GM18520 (cell line): ENCODE measurements around the gene DLGAP4.

Experiments
- ATAC-seq: cut with Tn5 transposase; IDR thresholded peaks from one replicate; pipeline ENCODE4 v1.9.1; 2021; ENCODE audit not compliant: unreplicated experiment

Gene DLGAP4

DNA sequence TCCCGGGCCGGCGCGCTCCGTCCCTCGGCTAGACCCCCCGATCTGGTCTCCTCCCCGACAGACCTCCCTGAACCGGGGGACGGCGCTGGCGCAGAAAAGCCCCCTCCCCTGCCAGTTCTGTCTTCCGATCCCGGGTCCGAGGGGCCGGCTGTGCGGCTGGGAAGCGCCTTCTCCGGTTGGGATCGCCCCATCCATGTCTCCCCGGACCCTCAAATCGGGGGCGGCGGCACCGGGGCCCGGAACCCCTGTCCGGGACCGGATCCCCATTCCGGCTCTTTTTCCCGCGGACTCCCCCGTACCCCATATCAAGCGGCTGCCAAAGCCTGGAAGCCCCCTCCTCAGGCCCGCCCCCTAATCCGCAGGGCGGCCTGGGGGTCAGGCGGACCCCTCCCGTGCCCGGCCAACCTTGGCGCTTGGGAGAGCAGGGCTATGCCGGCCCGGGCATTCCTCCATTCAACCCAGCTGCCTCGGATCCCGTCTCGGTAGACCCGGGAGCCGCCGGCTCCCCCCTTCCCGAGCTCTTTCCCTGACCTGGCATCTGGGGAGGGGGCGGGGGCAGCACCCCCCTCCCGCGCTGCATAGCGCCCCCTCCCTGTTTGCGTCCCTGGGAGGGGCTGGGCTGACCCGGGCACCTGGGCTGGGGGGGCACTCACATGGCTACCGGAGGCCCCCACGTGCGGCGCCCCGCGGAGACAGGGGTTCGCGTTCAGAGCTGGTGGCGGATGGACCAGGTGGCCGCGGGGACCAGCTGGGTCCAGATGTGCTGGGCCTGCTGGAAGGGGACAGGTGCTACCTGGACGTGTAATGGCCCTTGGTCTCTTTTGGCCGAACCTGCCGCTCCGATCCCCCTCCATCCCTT lies 643 bp downstream of the DLGAP4 start:
- ATAC-seq = no peak

DNA sequence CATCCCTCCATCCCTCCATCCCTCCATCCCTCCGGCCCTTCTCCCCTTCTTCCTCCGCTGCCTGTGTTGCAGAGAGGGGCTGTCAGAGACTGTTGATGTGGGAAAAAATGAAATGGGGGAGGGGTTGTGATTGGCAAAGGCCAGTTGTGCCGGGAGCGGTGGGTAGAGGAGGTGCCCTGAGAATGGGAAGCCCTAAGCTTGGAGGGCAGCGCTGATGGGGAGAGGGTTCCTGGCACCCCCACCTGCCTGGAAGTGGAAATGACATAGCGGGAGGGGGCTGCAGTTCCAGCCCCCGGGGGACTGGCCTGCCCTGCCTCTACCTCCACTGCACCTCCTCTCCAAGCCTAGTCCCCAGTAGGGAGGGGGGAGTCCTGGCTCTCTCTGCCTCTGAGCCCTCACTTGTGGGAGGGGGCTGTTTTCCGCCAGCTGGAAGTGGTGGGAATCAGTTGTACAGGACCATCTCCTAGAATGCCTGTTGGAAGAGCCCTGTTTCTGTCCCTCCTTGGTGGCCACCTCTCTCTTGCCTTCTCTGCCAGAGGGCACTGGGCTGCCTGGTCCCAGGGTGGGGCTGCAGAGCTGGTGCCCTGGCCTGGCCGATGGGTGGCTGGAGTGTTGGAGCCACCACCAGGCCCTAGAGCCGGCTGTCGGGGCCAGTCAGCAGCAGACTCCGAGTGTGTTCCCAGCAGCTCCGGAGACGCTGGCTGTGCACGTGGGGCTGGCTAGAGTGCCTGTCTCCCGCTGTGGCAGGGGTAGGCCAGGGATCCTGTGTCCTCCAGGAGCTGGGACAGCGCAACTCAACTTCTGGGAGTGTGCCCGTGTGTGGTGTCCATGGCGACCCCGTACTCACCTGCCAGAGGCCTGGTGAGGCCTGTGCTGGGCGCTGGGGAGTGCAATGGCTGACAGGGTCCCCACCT lies 1.5 kb downstream of the DLGAP4 start:
- ATAC-seq = no peak

DNA sequence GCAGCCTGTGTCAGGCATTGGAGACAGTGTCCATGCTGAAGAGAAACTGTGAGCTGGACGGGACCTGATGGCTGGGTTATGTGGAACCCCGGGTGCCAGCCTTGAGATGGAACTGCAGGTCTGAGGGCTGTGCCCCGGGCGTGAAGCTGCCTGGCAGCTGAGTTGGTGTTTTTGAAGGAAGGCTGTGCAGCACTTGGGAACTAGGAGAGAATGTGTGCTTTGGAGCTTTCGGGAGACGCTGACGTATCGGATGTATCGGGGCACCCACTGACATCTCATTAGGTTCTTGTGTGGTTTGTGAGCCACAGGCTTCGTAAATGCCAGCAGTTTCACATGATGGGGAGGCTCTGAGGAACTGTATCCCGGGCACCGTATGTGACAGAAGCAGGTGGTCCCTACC lies 2.2 kb downstream of the DLGAP4 start:
- ATAC-seq = no peak

DNA sequence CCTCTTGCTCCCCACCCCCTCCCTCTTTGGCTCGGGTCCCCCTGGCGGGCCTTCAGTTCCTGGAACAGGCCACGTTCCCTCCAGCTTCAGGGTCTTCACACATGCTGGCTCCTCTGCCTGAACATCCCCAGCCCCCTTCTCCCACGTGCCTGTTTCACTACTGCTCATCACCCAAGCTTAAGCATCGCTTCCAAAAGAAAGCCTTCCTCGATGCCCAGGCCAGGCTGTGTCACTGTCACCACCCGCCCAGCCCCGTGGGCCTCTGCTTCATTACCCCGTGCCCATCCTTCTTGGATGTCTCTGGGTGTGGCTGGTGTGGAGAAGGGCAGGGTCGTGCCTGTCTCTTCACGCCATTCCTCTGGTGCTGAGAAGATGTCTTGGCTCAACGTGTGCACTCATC lies 2.8 kb downstream of the DLGAP4 start:
- no peak for ATAC-seq

DNA sequence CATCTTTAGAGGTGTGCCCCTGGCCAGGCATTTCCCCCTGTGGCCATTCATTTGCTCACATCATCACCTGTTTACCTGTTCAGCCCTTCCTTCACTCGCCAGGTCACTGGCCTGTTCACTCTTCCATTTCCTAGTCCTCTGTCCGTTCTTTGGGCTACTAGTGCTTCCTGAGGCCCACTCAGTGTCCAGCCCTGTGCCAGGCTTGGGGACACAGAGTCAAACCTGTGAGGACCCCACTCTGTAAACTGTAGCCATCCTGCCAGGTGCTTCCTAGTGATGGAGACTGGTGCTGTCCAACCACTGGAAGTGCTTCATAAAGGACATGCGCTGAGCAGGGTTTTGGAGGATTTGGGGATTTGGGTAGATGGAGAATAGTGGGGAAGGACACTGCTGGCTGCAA lies 3.5 kb downstream of the DLGAP4 start:
- ATAC-seq = no peak

DNA sequence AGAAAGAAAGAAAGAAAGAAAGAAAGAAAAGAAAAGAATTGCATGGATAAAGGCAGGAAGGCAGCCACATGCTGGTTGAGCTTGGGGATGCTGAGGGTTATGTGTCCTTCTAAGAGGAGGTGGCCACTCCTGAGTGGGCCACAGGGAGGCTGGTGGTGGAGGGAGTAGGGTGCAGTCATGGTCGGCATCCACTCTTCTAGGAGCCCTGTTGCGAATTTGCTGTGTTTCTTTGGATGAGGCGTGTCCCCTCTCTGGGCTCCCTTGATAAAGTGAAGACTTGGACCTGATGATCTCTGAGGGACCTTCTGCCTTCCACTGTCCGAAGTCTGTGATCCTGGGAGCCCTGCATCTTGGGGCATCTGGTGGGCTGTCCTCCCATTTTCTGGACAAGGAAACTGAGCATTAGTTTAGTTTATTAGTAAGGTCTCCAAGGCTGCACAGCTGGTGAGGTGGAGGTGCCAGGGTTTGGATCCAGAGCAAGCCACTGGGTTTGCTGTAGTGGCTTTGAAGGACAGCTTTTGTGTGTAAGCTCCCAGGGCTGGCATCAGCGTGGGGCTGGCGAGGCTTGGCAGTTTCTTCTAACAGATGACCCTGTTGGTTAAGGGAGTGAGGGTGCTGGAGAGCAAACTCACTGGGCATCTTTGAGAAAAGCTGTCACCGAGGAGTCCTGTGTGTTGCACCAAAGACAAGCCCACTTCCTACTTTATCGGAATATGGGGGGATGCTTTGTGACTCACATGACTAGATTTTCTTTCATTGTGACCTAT lies 4.3 kb downstream of the DLGAP4 start:
- ATAC-seq = no peak

DNA sequence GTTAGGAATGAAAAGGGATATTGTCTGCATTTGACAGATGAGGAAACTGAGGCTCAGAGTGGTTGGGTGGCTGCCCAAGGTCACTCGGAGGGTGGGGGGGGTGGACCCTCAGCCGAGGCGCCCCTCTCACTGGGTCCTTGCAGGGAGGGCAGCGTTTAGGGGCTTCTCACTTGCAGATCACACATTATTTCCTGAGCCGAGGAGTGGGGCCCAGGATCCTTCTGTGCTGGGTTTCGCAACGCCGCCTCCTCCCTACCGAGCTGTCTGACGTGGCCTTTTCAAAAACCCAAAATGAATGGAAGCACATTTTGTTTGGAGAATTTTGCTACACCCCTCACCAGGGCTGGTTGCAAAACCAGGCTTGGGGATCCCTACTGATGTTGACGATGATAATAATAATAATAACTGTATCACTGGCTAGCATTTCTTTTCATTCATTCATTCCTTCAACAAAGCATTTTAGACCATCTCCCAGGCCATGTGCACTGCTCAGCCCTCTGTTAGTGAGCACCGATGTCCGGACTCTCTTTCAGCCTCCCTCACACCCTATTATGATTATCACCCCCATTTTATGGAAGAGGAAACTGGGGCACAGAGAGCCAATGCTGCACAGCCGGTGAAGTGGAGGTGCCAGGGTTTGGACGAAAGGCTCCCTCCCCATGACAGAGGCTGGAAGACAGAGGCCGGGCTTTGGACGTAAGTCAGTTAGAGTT lies 5.2 kb downstream of the DLGAP4 start:
- ATAC-seq = no peak

DNA sequence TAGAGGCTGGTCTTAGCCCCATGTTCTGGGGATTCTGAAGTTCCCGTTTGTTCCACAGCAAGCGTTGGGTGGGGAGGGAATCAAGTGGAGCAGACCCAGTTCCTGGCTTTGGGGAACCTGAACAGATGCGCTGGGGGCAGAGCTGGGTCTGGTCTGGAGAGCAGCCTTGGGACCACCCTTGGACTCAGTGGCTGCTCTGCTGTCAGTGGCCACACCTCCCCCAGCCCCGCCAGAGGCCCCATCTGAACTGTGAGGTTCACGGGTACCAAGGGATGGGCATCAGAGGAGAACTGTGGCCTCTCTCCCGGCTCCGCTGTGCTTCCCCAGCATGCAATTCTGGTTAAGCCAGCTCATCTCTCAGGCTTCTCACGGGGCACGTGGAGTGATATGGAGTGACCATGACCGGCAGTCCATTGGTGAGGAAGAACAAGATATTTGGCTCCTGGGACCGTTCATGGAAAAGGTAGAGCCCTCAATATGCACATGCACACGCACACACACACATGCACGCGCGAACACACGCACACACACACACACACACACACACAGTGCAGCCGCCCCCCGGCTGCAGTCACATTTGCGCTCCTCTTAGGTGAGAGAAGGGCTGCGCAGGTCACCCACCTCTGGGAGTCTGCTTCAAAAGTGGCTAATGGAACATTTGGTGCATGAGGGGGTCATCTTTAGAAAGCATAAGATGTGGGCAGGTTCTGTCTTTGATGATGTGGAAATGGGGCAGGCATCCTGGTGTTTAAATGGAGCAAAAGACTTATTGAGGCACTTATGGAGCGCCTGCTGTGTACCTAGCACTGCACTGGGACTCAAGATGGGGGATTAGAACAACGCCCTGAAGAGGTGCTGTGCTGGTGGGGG lies 6.0 kb downstream of the DLGAP4 start:
- ATAC-seq = no peak

DNA sequence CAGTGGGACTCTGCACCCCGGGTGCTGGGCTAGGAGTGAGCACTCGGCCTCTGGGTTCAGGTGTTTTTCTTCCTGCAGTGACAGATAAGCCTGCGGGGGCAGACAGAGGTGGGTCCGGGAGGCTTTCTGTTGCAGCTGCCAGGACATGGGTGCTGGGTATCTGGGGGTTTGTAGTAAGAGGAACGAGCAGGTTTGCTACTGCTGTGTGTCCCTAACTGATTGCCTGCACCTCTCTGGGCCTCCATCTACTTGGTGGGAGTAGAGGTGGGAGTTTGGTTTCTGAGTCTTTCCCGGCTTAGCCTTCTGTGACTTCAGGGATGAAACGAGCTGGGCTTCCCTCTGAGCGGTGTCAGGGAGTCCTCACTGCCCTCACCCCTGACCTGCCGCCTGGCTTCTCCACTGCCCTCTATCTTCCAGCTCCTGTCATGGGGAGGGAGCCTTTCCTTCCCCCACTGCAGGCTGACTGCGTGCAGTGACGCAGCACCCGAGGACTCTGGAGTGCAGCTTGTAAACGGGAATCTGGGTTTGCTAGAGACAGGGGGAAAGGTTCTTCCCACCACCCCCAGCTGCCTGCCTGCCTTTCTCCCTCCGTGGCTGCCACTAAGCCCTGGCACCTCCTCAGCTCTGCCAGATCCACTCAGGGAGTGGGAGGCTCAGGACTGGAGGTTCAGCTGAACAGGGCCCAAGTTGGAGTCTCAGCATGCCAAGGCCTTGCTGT lies 6.7 kb downstream of the DLGAP4 start:
- no peak for ATAC-seq

DNA sequence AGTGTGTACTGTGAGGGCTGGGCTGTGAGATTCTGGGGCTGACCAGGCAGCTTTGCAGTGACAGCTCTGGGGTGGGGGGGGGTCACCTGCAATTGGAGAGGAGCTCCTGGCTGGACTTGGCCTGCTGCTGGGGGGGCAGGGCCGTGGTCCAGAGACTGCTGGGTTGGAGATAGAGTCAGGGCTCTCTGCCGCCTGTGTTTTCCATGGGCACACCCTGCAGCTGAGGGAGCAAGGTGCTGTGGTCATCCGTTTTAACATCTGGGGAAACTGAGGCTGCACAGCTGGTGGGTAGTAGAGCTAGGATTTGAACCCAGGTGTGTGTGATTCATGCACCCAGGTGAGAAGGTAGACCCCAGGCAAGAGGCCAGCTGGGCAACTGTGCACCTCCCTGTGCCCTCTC lies 7.3 kb downstream of the DLGAP4 start:
- ATAC-seq = no peak

DNA sequence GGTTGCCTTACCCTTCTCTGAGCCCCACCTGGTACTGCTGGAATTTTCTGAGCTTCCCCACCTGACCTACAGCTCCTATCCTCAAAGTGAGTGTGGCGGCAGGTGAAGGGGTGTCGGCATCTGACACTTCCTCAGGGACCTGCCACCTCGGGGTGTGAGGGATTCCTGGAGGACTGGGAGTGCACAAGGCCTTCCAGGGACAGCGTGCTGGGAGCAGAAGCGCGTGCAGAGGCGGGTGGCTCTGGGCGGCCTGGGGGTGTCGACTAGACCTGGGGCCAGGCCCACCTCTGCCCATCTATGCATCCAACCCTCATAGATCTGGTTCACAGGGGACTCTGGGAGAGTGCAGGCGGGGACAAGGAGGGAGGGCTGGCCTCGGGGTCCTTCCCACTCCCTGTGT lies 7.8 kb downstream of the DLGAP4 start:
- ATAC-seq = no peak

DNA sequence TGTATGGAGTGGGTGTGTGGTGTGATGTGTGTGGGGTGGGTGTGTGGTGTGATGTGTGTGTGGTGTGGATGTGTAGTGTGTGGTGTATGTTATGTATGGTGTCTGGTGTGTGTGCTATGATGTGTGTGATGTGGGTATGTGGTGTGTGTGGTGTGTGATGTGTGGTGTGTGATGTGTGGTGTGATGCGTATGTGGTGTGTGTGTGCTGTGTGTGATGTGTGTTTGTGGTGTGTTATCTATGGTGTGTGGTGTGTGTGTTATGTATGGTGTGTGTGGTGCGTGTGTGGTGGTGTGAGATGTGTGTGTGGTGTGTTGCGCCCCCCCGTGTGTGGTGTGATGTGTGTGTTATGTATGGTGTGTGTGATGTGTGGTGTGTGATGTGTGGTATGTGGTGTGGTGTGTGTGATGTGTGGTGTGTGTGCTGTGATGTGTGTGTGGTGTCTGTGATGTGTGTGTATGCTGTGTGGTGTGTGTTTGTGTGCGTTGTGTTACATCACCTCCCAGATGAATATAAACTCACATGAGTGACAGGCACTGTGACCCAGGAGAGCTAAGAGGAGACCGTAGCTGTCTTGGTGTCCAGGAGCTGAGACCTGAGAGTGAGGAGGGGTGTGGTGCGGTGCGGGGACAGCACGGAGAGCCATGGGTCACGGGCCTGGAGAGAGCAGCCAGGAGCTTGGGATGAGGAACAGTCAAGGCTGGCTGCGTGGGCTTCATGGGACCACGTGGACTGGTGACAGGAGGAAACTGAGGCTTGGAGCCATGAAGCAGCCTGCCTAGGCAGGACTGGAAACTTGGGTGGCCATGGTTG lies 8.8 kb downstream of the DLGAP4 start:
- no peak for ATAC-seq

DNA sequence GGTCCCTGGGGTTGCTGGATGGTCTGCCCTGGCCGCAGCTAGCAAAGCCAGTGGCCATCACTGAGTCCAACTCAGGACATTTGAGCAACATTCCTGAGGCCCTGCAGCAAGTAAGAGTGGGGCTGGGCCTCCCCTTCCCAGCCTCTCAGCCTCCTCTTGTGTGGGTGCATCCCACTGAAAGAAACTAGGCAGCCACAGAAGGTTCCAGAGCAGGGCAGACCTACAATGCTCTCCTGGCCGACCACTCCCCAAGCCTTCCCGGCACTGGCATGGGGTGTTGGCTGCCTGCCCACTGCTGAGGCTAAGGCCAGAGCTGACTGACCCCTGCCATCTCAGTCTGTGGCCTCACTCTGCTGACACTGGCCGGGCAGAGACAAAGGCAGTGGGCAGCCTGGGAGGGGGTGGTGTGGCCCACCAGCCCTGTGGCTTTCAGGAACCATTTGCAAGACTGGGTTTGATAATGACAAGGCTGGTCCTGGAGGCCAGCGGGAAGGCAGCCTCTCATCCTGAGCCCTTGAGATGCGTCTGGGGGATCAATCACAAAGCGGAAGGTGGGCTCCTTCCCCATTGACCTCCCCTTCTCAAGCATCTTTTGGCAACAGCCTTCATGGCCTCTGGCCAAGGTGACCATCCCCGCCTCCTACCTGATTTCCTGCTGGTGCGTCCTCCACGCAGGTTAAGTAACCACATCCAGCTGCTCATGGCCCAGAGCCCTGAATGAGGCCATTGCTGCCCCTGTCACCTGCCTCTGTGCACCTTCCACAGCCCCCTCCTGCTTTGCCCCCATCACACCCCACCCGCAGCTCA lies 9.6 kb downstream of the DLGAP4 start:
- no peak for ATAC-seq

DNA sequence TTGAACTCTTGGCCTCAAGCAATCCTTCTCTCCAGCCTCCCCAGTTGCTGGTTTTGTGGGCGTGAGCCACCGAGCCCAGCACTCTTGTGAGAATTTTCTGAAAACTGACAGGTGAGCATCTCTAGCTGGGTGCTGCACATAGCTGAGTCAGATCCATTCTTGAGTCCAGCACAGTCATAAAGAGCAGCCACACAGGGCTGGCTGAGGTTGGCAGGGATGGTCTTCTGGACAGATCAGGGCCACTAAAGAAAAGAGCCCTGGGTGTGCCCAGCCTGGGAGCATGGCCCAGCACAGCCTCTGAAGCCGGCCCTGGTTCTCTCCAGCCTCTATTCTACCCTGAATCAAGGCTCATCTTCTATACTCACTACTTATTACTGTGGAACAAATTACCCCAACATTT lies 11.5 kb downstream of the DLGAP4 start:
- no peak for ATAC-seq

DNA sequence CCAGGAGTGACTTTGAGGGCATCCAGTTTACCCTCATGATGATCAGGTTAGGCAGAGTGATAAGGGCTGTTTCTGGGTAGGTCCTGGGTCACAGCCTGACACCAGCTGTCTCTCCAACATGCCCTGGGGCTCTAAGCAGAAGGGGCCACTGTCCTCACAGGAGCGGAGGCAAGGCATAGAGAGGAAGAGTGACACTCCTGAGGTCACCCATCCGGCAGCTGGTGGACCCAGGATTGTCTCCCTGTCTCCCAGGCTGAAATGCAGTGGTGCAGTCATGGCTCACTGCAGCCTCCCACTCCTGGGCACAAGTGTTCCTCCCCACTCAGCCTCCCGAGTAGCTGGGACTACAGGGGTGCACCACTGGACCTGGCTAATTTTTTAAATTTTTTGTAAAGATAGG lies 12.0 kb downstream of the DLGAP4 start:
- ATAC-seq = no peak

DNA sequence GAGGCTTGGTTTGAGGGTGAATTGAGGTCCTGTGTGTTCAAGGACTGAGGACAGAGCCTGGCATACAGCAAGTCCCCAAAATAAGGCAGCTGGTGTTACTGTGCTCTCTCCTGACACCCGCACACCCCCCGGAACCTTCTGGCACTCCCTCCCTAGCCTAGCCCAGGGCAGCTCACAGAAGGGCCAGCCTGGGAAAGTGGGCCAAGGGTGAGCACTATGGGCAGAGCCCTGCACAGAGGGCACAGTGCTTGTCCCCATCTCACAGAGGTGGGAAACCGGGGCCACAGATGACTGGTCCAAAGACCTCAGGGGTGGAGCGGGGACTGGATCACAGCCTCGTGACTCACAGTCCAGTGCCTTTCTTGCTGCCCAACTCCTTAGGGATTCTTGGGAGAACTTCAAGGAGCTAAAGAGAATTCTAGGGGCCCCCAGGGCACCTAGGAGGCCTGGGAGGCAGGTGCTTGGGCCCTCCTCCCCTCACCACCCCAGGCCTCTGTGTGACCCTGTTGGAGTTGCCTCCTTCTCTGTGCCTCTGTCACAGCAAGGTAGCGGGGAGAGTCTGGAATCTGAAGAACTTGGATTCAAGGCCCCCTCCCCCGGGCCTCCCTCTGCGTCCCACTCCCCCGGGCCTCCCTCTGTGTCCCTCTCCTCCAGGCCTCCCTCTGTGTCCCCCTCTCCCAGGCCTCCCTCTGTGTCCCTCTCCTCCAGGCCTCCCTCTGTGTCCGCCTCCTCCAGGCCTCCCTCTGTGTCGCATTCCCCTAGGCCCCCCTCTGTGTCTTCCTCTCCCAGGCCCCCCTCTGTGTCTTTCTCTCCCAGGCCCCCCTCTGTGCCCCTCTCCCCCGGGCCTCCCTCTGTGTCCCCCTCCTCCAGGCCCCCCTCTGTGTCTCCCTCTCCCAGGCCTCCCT lies 13.5 kb downstream of the DLGAP4 start:
- ATAC-seq = no peak
